ENCODE results near the gene C1QTNF8. TPM values are rescaled to one million over a fixed set of nuclear protein-coding genes. Genes with fewer than 3 reads are reported as not detected.

Gene C1QTNF8
- polyA plus RNA-seq, 2 of the 4 experiments (the other 2 are of a cell fraction), result not detected

DNA sequence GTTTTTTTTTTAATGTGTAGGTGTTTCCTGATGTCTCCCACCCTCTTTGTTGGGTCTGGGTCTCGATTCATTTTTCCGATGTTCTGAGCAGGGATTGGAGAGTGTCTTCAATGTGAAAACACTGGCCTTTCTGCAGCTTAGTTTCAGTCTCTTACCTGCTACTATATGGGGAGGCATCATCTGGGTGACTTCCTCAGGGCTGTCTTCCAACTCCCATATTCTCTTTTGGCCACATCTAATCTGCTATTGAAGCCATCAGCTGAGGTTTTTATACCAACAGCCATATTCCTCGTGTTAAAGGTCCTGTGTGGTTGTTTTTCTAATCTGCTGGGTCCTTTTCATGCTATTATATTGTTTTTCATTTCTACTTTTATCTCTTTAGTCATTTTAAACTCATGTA, 36.7 kb downstream of the C1QTNF8 start:
- POLR2A ChIA-PET, result no interaction called here
- H3K4me1 ChIP-seq, result peaks cover 13% of the 10 kb centered on the region
- H3K4me3 ChIP-seq, result no peak overlapping the region
- FAIRE-seq, result no peak
- ATAC-seq, result no peak
- CTCF ChIA-PET, result interaction anchor here (0.7 to 6.8 kb wide), 8 partner anchors 10 to 246 kb away, joined by 3 to 174 read pairs (median 6); partner anchors contain the start of gene SSTR5
- TF ChIP-seq ZC3H11A (IDR thresholded peaks at IDR 0.05) (no peak), SMC3 (IDR thresholded peaks at IDR 0.05) (no peak), CBX2 (IDR thresholded peaks at IDR 0.05; ENCODE audit: borderline replicate concordance, low read depth) (no peak), CHD2 (IDR thresholded peaks at IDR 0.05; ENCODE audit: low read length, partially characterized antibody) (no peak), JUNB (IDR thresholded peaks at IDR 0.05) (no peak), RNF2 (IDR thresholded peaks at IDR 0.05; ENCODE audit: borderline replicate concordance, low read depth) (no peak), HEYL (CRISPR knock-in tag; IDR thresholded peaks at IDR 0.05) (no peak), FOSB (CRISPR knock-in tag; IDR thresholded peaks at IDR 0.05) (no peak)
- H3K9me3 ChIP-seq, result peaks cover 15% of the 10 kb centered on the region; the same call in 2 of the 3 replicates
- no peak for DNase-seq (ENCODE audit: low read depth in 1 of 2, low spot score in 1 of 2)
- H3K4me2 ChIP-seq, result no peak overlapping the region
- no peak overlapping the region for H3K27ac ChIP-seq
- whole genome bisulfite sequencing (ENCODE audit: missing lambda C conversion rate), result 57% methylated on average over 3 of the region's 3 CpGs

GRCh38 chr16:1058216-1058615, 37.8 kb downstream of the C1QTNF8 start:
- no peak overlapping the region for H3K4me3 ChIP-seq
- H3K4me1 ChIP-seq, result peaks cover 13% of the 10 kb centered on the region
- peaks cover 15% of the 10 kb centered on the region; the same call in 2 of the 3 replicates for H3K9me3 ChIP-seq
- ATAC-seq (no peak), DNase-seq (ENCODE audit: low read depth in 1 of 2, low spot score in 1 of 2) (no peak), FAIRE-seq (no peak)
- no peak overlapping the region for H3K27ac ChIP-seq
- ChIA-PET POLR2A (no interaction called here), CTCF (interaction anchor here (0.6 to 6.8 kb wide), 56 partner anchors 8 to 414 kb away, joined by 3 to 174 read pairs (median 6); partner anchors contain the start of genes GNG13, SOX8, SSTR5 and TPSG1)
- TF ChIP-seq RAD21 (conservative IDR thresholded peaks at IDR 0.05 in 1 of 2, IDR thresholded peaks at IDR 0.05 in 1 of 2), result no peak
- no peak for TF ChIP-seq POLR2AphosphoS2 (conservative IDR thresholded peaks at IDR 0.05; ENCODE audit: low read length)
- no peak for TF ChIP-seq SMC3 (IDR thresholded peaks at IDR 0.05)
- TF ChIP-seq POLR2A (IDR thresholded peaks at IDR 0.05; ENCODE audit: low read length), result no peak
- no peak for TF ChIP-seq TFCP2L1 (CRISPR knock-in tag; IDR thresholded peaks at IDR 0.05)
- TF ChIP-seq HDAC2 (IDR thresholded peaks at IDR 0.05), result no peak
- TF ChIP-seq CBX8 (IDR thresholded peaks at IDR 0.05), result no peak
- no peak overlapping the region for H3K4me2 ChIP-seq
- WGBS (ENCODE audit: missing lambda C conversion rate), result 37% methylated on average over 7 of the region's 14 CpGs

GRCh38 chr16:1057252-1057932, 38.7 kb downstream of the C1QTNF8 start:
- no peak for FAIRE-seq
- H3K4me1 ChIP-seq, result peaks cover 13% of the 10 kb centered on the region
- ATAC-seq, result peak; percentile 25 to 72; a peak in 3 of 6 replicates
- peak in 1 of 2 experiments; percentile 63 for DNase-seq (ENCODE audit: low read depth in 1 of 2, low spot score in 1 of 2)
- no peak overlapping the region for H3K4me3 ChIP-seq
- H3K4me2 ChIP-seq, result no peak overlapping the region
- WGBS (ENCODE audit: missing lambda C conversion rate), result 17% methylated on average over 1 of the region's 33 CpGs
- CTCF ChIA-PET, result interaction anchor here (0.6 to 6.8 kb wide), 69 partner anchors 7 to 384 kb away, joined by 3 to 174 read pairs (median 5); partner anchors contain the start of genes CHTF18, GNG13, RPUSD1 and SOX8
- H3K27ac ChIP-seq, result no peak overlapping the region
- TF ChIP-seq RAD21 (conservative IDR thresholded peaks at IDR 0.05 in 1 of 2, IDR thresholded peaks at IDR 0.05 in 1 of 2), result peak; percentile 91 to 98
- TF ChIP-seq SMC3 (IDR thresholded peaks at IDR 0.05), result peak; percentile 99
- no peak for TF ChIP-seq NR3C1 (IDR thresholded peaks at IDR 0.05)
- TF ChIP-seq, protein P1, sequence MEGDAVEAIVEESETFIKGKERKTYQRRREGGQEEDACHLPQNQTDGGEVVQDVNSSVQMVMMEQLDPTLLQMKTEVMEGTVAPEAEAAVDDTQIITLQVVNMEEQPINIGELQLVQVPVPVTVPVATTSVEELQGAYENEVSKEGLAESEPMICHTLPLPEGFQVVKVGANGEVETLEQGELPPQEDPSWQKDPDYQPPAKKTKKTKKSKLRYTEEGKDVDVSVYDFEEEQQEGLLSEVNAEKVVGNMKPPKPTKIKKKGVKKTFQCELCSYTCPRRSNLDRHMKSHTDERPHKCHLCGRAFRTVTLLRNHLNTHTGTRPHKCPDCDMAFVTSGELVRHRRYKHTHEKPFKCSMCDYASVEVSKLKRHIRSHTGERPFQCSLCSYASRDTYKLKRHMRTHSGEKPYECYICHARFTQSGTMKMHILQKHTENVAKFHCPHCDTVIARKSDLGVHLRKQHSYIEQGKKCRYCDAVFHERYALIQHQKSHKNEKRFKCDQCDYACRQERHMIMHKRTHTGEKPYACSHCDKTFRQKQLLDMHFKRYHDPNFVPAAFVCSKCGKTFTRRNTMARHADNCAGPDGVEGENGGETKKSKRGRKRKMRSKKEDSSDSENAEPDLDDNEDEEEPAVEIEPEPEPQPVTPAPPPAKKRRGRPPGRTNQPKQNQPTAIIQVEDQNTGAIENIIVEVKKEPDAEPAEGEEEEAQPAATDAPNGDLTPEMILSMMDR (IDR thresholded peaks at IDR 0.05), result peak; percentile 86
- POLR2A ChIA-PET, result interaction anchor here (1.0 kb wide), 1 partner anchor 45 kb away, joined by 6 read pairs; no protein-coding TSS in a partner anchor
- H3K9me3 ChIP-seq, result peaks cover 15% of the 10 kb centered on the region; the same call in 2 of the 3 replicates

GRCh38 chr16:1056196-1056595, 39.8 kb downstream of the C1QTNF8 start:
- no peak for FAIRE-seq
- CTCF ChIA-PET, result interaction anchor here (0.8 to 6.8 kb wide), 47 partner anchors 13 to 346 kb away, joined by 3 to 174 read pairs (median 6); partner anchors contain the start of genes CIAO3, GNG13, SOX8 and SSTR5

More at GRCh38 chr16:1056196-1056595, 39.8 kb downstream of the C1QTNF8 start:
- Histone ChIP-seq H3K4me1 (peaks cover 13% of the 10 kb centered on the region), H3K27ac (no peak overlapping the region), H3K9me3 (peaks cover 15% of the 10 kb centered on the region; the same call in 2 of the 3 replicates), H3K4me3 (no peak overlapping the region), H3K4me2 (no peak overlapping the region)
- peak; percentile 11 to 31; a peak in 2 of 6 replicates for ATAC-seq
- POLR2A ChIA-PET, result no interaction called here
- TF ChIP-seq SREBF2 (IDR thresholded peaks at IDR 0.05) (no peak), RARB (CRISPR knock-in tag; IDR thresholded peaks at IDR 0.05) (no peak), EHMT2 (IDR thresholded peaks at IDR 0.05; ENCODE audit: low read depth) (no peak), SMC3 (IDR thresholded peaks at IDR 0.05) (no peak), ZNF302 (CRISPR knock-in tag; IDR thresholded peaks at IDR 0.05) (no peak), POLR2A (IDR thresholded peaks at IDR 0.05; ENCODE audit: low read length) (no peak)
- TF ChIP-seq, protein P2, sequence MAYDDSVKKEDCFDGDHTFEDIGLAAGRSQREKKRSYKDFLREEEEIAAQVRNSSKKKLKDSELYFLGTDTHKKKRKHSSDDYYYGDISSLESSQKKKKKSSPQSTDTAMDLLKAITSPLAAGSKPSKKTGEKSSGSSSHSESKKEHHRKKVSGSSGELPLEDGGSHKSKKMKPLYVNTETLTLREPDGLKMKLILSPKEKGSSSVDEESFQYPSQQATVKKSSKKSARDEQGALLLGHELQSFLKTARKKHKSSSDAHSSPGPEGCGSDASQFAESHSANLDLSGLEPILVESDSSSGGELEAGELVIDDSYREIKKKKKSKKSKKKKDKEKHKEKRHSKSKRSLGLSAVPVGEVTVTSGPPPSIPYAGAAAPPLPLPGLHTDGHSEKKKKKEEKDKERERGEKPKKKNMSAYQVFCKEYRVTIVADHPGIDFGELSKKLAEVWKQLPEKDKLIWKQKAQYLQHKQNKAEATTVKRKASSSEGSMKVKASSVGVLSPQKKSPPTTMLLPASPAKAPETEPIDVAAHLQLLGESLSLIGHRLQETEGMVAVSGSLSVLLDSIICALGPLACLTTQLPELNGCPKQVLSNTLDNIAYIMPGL (CRISPR knock-in tag; IDR thresholded peaks at IDR 0.05; ENCODE audit: borderline replicate concordance), result no peak
- DNase-seq (ENCODE audit: low read depth in 1 of 2, low spot score in 1 of 2), result no peak
- WGBS (ENCODE audit: missing lambda C conversion rate), result 29% methylated on average over 8 of the region's 8 CpGs

Data from A549 (cell line).